Vagina (tissue), 2 donors: Measurements from ENCODE around the gene AHNAK. TPM values are rescaled to one million over a fixed set of nuclear protein-coding genes. Genes with fewer than 3 reads are reported as not detected.

Source experiments
- DNase-seq, 2 donors: peaks; one replicate each; pipeline ENCODE4 v3.0.0-alpha.2; 2017; ENCODE audit errors: extremely low spot score in 2 of 2
- H3K27ac ChIP-seq: fragments of 200-600 bp; sonication (generic); one replicate; pipeline ENCODE4 v1.5.1; 2019
- H3K27me3 ChIP-seq: fragments of 200-600 bp; sonication (generic); one replicate; pipeline ENCODE4 v1.5.1; 2019
- H3K36me3 ChIP-seq, 2 donors: fragments of 200-600 bp; sonication (generic); one replicate each; pipeline ENCODE4 v1.5.1; 2017 to 2019
- H3K4me1 ChIP-seq: fragments of 200-600 bp; sonication (generic); one replicate; pipeline ENCODE4 v1.5.1; 2019
- H3K4me3 ChIP-seq, 2 donors: fragments of 200-600 bp; sonication (generic); 1 replicate in 1 of 2; 2 replicates in 1 of 2; pipeline ENCODE4 v1.5.1; 2016 to 2019
- H3K9me3 ChIP-seq: fragments of 200-600 bp; sonication (generic); one replicate; pipeline ENCODE4 v1.5.1; 2019
- POLR2A ChIP-seq, 2 donors: fragments of 450-650 bp; IDR thresholded peaks; one replicate each; pipeline ENCODE4 v1.6.1; 2017; ENCODE audit warnings: antibody characterized with exemption in 2 of 2, mild to moderate bottlenecking in 2 of 2, moderate library complexity in 2 of 2
- POLR2AphosphoS5 ChIP-seq, 2 donors: sonication (generic); formaldehyde crosslinking; IDR thresholded peaks; one replicate each; pipeline ENCODE4 v1.9.0; 2017; ENCODE audit warnings: antibody characterized with exemption in 2 of 2, mild to moderate bottlenecking in 2 of 2, low read depth in 1 of 2; ENCODE audit not compliant: insufficient read depth in 1 of 2
- intact Hi-C: fragments of 100-400 bp; cut with DNase I; formaldehyde crosslinking; loops from one replicate; pipeline ENCODE4 v1.15.1; 2023
- total RNA-seq: library from RNA; depleted of rRNA; stranded (reverse); fragments of >200 nt; gene quantifications from one replicate; pipeline ENCODE4 v1.2.3, GENCODE V29; 2016
- TF ChIP-seq, protein P1 (sequence below), 3 experiments: fragments of 450-650 bp in 2 of 3; fragments of 200-600 bp in 1 of 3; sonication (generic) in 1 of 3; IDR thresholded peaks; one replicate each; pipeline ENCODE4 v1.5.1; 2017 to 2019; ENCODE audit warnings: antibody characterized with exemption in 3 of 3, mild to moderate bottlenecking in 2 of 3, moderate library complexity in 2 of 3

The AHNAK gene
- total RNA-seq, 1 donor from 2014 or later = 828 TPM

DNA sequence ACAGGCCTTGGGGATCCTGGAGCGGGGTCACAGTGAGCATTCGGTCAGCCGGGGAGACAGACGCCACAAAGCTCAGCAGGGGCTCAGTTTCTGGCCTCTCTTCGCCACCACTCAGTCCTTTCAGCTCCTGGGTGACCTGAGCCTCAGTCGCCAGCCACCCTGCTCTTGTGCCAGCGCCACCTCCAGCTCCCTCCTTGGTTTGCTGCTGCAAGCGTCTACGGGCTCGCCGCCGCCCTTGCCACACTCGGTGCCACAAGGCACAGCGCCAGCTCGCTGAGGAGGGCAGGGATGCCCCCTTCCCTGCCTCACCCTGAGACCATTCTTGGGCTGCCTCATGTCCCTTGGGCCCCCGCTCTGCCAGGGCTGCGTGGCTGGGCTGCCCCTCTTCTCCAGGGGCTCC is 28.6 kb upstream of the AHNAK start:
- no peaks in the 10 kb centered on the region for H3K9me3 ChIP-seq
- H3K36me3 ChIP-seq = peaks cover 0 to 44% of the 10 kb centered on the region in 2 donors
- no peaks in the 10 kb centered on the region for H3K27me3 ChIP-seq
- peak overlapping the region; percentile 100 for H3K27ac ChIP-seq
- TF ChIP-seq, protein P1, sequence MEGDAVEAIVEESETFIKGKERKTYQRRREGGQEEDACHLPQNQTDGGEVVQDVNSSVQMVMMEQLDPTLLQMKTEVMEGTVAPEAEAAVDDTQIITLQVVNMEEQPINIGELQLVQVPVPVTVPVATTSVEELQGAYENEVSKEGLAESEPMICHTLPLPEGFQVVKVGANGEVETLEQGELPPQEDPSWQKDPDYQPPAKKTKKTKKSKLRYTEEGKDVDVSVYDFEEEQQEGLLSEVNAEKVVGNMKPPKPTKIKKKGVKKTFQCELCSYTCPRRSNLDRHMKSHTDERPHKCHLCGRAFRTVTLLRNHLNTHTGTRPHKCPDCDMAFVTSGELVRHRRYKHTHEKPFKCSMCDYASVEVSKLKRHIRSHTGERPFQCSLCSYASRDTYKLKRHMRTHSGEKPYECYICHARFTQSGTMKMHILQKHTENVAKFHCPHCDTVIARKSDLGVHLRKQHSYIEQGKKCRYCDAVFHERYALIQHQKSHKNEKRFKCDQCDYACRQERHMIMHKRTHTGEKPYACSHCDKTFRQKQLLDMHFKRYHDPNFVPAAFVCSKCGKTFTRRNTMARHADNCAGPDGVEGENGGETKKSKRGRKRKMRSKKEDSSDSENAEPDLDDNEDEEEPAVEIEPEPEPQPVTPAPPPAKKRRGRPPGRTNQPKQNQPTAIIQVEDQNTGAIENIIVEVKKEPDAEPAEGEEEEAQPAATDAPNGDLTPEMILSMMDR (IDR thresholded peaks at IDR 0.05) = no peak
- TF ChIP-seq POLR2A (IDR thresholded peaks at IDR 0.05) (no peak), POLR2AphosphoS5 (IDR thresholded peaks at IDR 0.05; ENCODE audit: insufficient read depth in 1 of 2, low read depth in 1 of 2) (no peak)
- peak overlapping the region; percentile 79 to 84 for H3K4me3 ChIP-seq
- intact Hi-C loops = no loop called here
- DNase-seq = no peak
- H3K4me1 ChIP-seq = peaks cover 44% of the 10 kb centered on the region

DNA sequence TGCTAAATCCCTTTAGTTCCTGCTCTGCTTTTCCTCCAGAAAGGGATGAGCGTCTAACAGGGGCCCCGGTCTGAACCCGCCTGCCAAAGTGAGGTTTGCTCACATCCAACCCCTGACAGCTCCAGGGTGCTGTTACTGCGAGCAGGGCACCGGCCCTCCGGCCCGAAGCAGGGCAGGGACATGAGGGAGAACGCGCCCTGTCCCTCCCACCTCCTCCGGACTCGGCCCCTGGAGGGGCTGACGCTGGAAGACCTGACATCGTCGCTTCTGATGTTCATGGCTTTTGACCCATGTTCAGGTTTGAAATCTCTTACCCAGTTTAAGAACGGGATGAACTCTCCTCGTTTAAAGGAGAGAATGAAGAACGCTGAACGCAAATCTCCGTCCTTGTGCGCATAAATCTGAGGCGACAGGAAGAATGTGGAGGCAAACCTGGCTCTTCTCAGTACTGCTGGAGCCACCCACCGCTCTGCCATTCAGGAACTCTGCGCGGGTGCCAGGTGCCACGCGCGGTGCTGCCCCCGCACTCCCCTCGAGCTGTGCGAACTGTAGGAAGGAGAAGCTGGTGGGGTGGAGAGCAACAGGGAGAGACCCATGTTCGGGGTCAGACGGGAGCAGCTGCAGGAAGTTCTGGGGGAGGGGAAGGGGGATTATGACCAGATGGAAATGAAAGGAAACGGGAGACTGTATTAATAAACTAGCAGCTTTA is 27.9 kb upstream of the AHNAK start:
- Histone ChIP-seq H3K9me3 (no peaks in the 10 kb centered on the region), H3K4me1 (peaks cover 50% of the 10 kb centered on the region)
- no peak for DNase-seq

DNA sequence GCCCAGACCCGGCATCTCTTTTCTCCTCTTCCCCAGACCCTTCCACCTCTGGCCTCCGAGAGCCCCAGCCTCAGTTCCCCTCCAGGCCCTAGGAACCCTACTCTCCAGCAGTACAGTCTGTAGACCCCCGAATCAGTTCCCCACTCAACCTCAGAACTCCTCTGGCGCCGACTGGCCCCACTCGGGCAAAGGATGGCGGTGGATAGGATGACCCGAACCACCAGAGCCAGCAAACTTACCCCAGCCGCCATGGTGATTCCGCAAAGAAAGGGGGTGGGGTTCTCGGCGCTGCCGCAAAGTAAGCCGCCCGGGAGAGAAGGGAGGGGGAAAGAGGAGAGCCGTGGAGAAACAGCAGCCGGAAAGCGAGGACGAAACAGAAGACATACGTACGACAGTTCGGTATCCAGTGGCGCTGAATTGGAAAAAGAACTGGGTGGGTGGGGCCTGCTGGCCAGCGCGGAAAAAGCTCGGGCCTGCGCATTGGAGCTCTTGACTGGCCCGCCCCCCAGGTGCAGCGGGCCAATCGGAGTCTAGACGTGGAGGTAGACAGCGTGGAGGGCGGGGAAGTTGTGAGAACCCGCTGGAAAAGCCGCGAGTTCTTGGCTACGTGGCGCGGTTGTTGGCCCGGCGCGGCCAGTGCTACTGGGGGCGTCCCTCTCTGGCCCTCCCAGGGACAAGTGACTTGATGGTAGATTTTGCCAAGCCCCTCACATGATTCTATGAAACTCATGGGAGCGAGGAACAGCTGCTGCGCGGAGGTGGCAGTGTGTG is 27.2 kb upstream of the AHNAK start, which contains the start of gene EEF1G:
Gene EEF1G, minus strand, starts transcription at position 300 of the 771 bp plus-strand sequence. Its CDS starts 49 bp downstream, at position 251.
- H3K27ac ChIP-seq = peak within 1 kb of the TSS; percentile 100
- H3K4me1 ChIP-seq = peaks cover 54% of the 10 kb centered on the region
- peaks cover 0 to 52% of the 10 kb centered on the region in 2 donors for H3K36me3 ChIP-seq
- no peaks in the 10 kb centered on the region for H3K27me3 ChIP-seq
- H3K9me3 ChIP-seq = no peaks in the 10 kb centered on the region
- peak within 1 kb of the TSS; percentile 79 to 84 for H3K4me3 ChIP-seq
- peak in 1 of 2 donors; percentile 100 for DNase-seq
- intact Hi-C loops = loop anchor here (1.0 kb wide), 1 partner anchor 28 kb away; no protein-coding TSS in a partner anchor
- TF ChIP-seq, protein P1 (IDR thresholded peaks at IDR 0.05) = peak in 1 of 3 experiments; percentile 6
- TF ChIP-seq POLR2A (IDR thresholded peaks at IDR 0.05) (peak in 1 of 2 donors; percentile 88), POLR2AphosphoS5 (IDR thresholded peaks at IDR 0.05; ENCODE audit: insufficient read depth in 1 of 2, low read depth in 1 of 2) (peak; percentile 98 to 99)

More for the DNA sequence above, 27.9 kb upstream of the AHNAK start:
- Histone ChIP-seq H3K27me3 (no peaks in the 10 kb centered on the region), H3K27ac (peak overlapping the region; percentile 100), H3K4me3 (peak overlapping the region; percentile 79 to 84), H3K36me3 (peaks cover 0 to 50% of the 10 kb centered on the region in 2 donors)
- intact Hi-C loops = loop anchor here (1.0 kb wide), 1 partner anchor 29 kb away; no protein-coding TSS in a partner anchor
- peak in 1 of 2 donors; percentile 62 for TF ChIP-seq POLR2AphosphoS5 (IDR thresholded peaks at IDR 0.05; ENCODE audit: insufficient read depth in 1 of 2, low read depth in 1 of 2)
- TF ChIP-seq, protein P1 (IDR thresholded peaks at IDR 0.05) = no peak

DNA sequence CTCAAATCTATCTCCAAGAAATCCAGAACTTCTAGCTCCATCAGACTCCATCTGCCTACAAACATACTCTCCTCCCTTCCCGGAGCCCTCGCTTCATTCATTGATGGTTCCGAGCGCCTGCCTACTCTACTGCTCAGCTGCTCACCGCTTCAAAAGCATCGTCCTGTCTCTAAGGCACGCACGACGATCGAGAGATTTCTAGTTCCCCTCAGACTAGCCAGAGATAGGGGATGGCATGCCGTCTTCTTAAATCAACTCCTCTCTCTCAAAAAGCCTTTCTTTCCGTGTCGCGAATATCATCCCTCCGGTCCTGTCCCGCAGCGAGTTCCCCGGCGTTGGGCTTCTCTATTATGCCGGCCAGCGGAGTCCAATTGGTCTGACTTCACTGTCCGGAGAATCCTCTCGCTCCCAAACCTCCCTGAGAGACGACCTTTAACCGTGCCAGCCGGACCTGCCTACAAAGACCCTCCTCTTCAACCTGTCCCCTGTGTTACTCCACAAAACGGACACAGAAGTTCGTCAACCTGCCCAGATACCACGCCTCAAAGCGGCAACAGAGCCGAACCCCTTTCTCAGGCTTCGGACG is 26.5 kb upstream of the AHNAK start:
- Histone ChIP-seq H3K36me3 (peaks cover 0 to 52% of the 10 kb centered on the region in 2 donors), H3K9me3 (no peaks in the 10 kb centered on the region), H3K4me3 (peak overlapping the region; percentile 53 to 84), H3K4me1 (peaks cover 54% of the 10 kb centered on the region), H3K27me3 (no peaks in the 10 kb centered on the region), H3K27ac (peak overlapping the region; percentile 100)
- no peak for DNase-seq
- intact Hi-C loops = no loop called here
- TF ChIP-seq, protein P1 (IDR thresholded peaks at IDR 0.05) = no peak
- TF ChIP-seq POLR2A (IDR thresholded peaks at IDR 0.05) (no peak), POLR2AphosphoS5 (IDR thresholded peaks at IDR 0.05; ENCODE audit: insufficient read depth in 1 of 2, low read depth in 1 of 2) (no peak)
